Stimulated activated effector memory CD8-positive, alpha-beta T cell treated with anti-CD3 and anti-CD28 coated beads, Interleukin-12 subunit alpha, Interleukin-12 subunit beta, amount 100 ng/mL, for 72 hours (primary cell): ENCODE measurements around the gene PSMD12.
"Not testable (repeated sequence)": the region's sequence is repeated elsewhere in the genome, so short reads cannot be mapped to it uniquely, and the experiment has no call there.

ENCODE experiments used
- ATAC-seq: fragments of 150-1000 bp; cut with Tn5 transposase; 2 replicates; pipeline ENCODE4 v1.10.0; 2021
- DNase-seq, 2 donors: peaks; one replicate each; pipeline ENCODE4 v3.0.0; 2021 to 2022; ENCODE audit warnings: low spot score in 2 of 2
- H3K27ac Mint-ChIP-seq: one replicate; pipeline ENCODE4 v1.8.0; 2022; ENCODE audit warnings: mild to moderate bottlenecking, mixed read lengths
- H3K36me3 Mint-ChIP-seq: one replicate; pipeline ENCODE4 v1.8.0; 2022; ENCODE audit warnings: mild to moderate bottlenecking, mixed read lengths
- H3K4me1 Mint-ChIP-seq: one replicate; pipeline ENCODE4 v1.8.0; 2022; ENCODE audit warnings: mixed read lengths
- H3K4me3 Mint-ChIP-seq: one replicate; pipeline ENCODE4 v1.8.0; 2022; ENCODE audit warnings: mild to moderate bottlenecking, mixed read lengths
- H3K9me3 Mint-ChIP-seq: one replicate; pipeline ENCODE4 v1.8.0; 2022; ENCODE audit warnings: mixed read lengths

Gene PSMD12

DNA sequence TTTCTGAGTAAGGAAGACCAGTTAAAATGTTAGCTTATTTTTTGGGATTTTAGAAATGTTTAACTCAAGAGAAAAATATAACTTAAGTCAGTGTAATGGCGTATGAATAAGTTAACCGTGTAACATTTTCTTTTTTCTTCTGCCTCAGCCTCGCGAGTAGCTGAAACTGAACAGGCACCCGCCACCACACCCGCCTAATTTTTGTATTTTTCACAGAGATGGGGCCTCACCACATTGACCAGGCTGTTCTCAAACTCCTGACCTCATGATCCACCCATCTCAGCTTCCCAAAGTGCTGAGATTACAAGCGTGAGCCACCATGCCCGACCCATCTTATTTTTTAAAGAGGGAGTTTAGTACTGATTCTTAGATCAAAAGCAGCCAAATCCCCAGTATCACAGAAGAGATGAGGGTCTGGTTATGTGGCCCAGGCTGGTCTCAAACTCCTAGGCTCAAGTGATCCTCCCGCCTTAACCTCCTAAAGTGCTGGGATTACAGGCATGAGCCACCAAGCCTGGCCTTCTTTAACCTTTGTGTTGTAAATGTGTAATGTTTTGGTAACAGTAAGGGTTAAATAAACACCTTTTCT, 27.5 kb upstream of the PSMD12 start:
- H3K9me3 Mint-ChIP-seq, result no peaks in the 10 kb centered on the region
- ATAC-seq, result no peak
- H3K27ac Mint-ChIP-seq, result peak overlapping the region; percentile 86
- DNase-seq, result no peak
- peaks cover 37% of the 10 kb centered on the region for H3K4me1 Mint-ChIP-seq
- peaks cover 27% of the 10 kb centered on the region for H3K36me3 Mint-ChIP-seq
- H3K4me3 Mint-ChIP-seq, result peak overlapping the region; percentile 29

DNA sequence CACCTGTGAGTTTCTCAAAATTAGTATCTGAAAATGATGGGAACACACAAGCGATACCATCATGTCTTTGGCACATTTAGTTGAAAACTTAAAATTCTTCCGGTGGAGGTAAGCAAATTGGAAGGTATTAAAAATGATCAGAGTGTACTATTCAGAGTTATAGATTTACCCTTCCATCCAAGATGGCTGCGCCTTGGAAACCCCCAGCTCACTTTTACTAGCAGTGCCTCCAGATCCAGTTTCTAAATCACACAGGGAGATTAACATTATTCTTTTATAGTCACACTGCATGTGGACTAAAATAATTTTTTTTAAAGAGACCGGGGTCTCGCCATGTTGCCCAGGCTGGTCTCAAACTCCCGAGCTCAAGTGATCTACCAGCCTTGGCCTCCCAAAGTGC, 25.7 kb upstream of the PSMD12 start:
- peaks cover 26% of the 10 kb centered on the region for H3K36me3 Mint-ChIP-seq
- H3K27ac Mint-ChIP-seq, result peak overlapping the region; percentile 86
- ATAC-seq, result no peak
- no peak for DNase-seq
- H3K9me3 Mint-ChIP-seq, result no peaks in the 10 kb centered on the region
- H3K4me3 Mint-ChIP-seq, result peak overlapping the region; percentile 50
- H3K4me1 Mint-ChIP-seq, result peaks cover 41% of the 10 kb centered on the region

DNA sequence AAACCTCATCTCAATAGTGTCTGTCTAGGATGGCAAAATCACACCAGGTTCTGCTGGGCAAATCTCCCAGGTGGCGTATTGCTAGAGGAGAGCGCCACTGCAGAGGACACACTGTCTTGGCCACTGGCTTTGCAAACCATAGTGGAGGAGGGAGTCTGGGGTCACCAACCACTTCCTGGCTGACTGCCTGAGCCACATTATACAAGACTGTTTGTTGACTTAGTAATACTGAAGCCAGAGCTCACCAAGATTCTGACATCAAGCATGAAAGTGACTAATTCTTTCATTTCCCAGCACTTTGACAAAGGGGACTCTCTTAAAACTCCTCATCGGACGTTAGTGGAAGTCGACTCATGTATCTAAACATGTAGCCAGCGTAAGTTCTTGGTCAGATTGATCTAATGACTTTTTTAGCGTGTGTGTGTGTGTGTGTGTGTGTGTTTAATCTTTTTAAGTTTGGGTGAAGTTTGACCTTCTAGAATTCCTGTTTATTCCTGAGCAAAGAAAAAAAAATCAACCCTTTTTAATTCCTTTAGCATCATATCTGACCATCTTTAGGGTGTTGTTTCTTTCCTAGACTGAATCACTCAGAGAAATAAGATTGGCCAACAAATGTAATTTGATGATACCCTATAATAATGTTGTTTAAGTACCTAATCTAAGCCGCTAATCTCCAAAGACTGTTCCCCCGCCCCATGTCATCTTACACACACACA, 24.4 kb upstream of the PSMD12 start:
- Mint-ChIP-seq H3K4me3 (peak overlapping the region; percentile 50), H3K27ac (peak overlapping the region; percentile 86)
- peak; percentile 98 for ATAC-seq

DNA sequence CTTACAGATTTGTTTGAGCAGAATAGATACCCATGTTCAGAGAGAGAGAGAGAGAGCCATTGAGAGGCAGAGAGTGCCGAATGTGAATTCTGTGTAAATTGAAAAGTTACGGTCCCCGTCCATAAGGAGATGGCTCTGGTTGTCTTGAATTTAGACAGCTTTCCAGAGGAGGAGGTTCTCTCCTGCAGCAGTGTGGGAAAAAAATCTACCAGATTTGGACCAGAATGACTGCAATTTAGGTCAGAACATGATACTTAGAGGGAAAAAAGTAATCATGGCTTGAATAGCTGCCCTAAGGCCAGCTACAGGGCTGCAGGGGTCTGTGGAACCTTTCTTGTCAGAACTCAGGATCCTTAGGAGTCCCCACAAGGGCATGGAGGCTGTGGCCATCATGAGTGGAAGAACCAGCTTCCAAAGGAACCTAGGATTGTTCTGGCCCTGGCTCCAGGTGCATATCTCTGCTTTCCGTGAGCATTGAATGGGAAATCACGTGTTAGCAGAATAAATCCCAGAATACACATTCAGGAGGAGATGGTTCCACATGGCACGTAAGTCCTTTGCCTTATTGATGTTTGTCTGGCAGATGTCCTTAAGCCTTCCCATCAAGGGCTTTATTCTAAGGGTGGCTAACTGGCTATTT, 23.7 kb upstream of the PSMD12 start:
- H3K27ac Mint-ChIP-seq, result peak overlapping the region; percentile 86
- H3K4me1 Mint-ChIP-seq, result peaks cover 57% of the 10 kb centered on the region
- H3K4me3 Mint-ChIP-seq, result peak overlapping the region; percentile 50
- no peaks in the 10 kb centered on the region for H3K9me3 Mint-ChIP-seq
- ATAC-seq, result no peak
- DNase-seq, result no peak
- peaks cover 27% of the 10 kb centered on the region for H3K36me3 Mint-ChIP-seq

More for the DNA sequence above, 24.4 kb upstream of the PSMD12 start:
- peak; percentile 47 to 86 for DNase-seq
- Mint-ChIP-seq H3K36me3 (peaks cover 29% of the 10 kb centered on the region), H3K9me3 (no peaks in the 10 kb centered on the region), H3K4me1 (peaks cover 50% of the 10 kb centered on the region)

DNA sequence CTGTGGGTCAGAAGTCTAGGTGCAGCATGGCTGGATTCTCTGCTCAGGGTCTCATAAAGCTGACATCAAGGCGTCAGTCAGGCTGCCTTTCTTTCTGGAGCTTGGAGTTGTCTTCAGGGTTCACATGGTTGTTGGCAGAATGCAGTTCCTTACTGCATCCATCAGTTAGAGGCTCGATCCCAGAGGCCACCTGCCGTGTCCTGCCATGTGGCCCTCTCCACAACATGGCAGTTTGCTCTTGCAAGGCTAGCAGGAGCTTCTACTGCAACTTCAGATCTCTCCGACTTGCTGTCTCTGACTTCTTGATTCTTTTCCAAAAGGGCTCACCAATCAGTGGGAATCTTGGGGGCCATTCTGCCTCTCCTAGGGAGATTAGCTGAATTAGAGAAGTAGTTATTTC, 22.6 kb upstream of the PSMD12 start:
- Mint-ChIP-seq H3K4me1 (peaks cover 57% of the 10 kb centered on the region), H3K36me3 (peaks cover 17% of the 10 kb centered on the region), H3K9me3 (no peaks in the 10 kb centered on the region), H3K4me3 (peak overlapping the region; percentile 50), H3K27ac (peak overlapping the region; percentile 88)
- no peak for ATAC-seq
- DNase-seq, result no peak

DNA sequence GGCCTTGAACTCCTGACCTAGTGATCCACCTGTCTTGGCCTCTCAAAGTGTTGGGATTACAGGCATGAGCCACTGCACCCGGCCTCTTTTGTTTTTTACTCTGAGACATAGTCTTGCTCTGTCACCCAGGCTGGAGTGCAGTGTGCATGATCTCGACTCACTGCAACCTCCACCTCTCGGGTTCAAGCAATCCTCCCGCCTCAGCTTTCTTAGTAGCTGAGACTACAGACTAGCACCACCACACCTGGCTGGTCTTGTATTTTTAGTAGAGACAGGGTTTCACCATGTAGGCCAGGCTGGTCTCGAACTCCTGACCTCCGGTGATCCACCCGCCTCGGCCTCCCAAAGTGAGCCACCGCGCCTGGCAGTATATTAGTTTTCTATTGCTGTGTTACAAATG, 22.2 kb upstream of the PSMD12 start:
- Mint-ChIP-seq H3K4me1 (peaks cover 57% of the 10 kb centered on the region), H3K27ac (peak overlapping the region; percentile 88), H3K36me3 (peaks cover 17% of the 10 kb centered on the region)
- not testable (repeated sequence) for ATAC-seq, H3K4me3 Mint-ChIP-seq, H3K9me3 Mint-ChIP-seq, DNase-seq

DNA sequence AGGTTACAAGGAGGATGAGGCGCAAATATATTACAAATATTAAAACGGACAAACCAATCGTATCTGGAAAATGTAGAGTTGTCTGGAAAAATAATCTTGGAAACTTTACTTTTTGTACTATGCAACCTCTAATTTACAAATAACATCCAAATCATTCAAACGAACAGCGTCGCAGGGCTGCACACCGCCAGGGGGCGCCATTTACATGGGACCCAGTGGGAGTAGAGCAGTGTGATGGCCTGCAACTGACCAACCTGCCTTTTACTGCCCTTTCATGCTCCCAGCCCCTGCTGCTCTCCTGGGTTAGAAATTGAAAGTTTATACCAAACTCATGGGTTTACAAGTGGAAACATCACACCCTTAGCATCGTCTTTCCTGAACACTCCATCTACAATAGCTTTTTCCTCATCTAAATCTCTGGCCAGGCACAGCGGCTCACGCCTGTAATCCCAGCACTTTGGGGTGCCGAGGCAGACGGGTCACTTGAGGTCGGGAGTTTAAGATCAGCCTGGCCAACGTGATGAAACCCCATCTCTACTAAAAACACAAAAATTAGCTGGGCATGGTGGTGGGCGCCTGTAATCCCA, 20.7 kb upstream of the PSMD12 start:
- DNase-seq (peak; percentile 66 to 88), ATAC-seq (no peak)
- H3K27ac Mint-ChIP-seq, result peak overlapping the region; percentile 88
- no peaks in the 10 kb centered on the region for H3K9me3 Mint-ChIP-seq
- no peak overlapping the region for H3K4me3 Mint-ChIP-seq
- peaks cover 55% of the 10 kb centered on the region for H3K4me1 Mint-ChIP-seq
- peaks cover 18% of the 10 kb centered on the region for H3K36me3 Mint-ChIP-seq

DNA sequence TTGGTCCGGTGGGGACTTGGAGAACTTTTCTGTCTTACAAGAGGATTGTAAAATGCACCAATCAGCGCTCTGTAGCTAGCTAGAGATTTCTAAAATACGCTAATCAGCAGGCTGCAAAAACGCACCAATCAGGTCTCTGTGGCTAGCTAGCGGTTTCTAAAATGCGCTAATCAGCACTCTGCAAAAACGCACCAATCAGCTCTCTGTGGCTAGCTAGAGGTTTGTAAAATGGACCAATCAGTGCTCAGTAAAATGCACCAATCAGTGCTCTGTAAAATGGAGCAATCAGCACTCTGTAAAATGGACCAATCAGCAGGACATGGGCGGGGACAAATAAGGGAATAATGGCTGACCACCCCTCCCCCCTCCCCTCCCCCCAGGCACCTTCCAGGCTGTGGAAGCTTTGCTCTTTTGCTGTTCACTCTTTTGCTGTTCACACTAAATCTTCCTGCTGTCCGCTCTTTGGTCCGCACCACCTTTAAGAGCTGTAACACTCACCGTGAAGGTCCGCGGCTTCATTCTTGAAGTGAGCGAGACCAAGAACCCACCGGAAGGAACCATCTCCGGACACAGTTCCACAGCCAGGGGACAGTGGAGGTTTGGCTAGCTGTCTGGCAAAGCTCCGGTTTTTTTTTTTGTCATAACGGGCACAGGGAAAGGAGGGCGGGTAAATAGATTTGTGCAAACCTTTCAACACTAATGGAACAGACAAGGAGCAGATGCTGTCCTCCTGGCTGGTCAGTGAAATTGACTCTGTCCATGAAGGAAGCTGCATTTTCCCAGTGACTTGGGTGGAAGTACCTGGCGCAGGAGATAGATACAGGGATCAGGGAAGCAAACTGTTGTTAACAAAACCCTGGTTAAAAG, 19.0 kb upstream of the PSMD12 start:
- no peaks in the 10 kb centered on the region for H3K9me3 Mint-ChIP-seq
- DNase-seq (no peak), ATAC-seq (no peak)
- H3K36me3 Mint-ChIP-seq, result peaks cover 18% of the 10 kb centered on the region
- H3K4me1 Mint-ChIP-seq, result peaks cover 54% of the 10 kb centered on the region
- no peak overlapping the region for H3K4me3 Mint-ChIP-seq
- peak overlapping the region; percentile 88 for H3K27ac Mint-ChIP-seq

DNA sequence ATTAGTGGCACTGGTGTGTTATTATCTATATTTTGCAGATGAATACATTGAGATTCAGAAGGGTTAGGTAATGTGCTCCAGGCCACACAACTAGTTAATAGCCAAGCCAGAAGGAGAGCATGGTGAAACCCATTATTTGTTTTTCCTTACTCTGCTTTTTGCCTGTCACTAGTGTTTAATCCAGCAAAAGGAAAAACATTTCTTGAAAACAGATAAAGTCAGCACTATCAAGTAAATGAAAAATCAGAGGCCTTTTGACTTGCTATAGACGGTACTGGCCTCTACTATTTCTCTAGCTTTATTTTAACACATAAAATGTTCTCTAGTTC, 15.5 kb upstream of the PSMD12 start:
- no peak for ATAC-seq
- H3K4me1 Mint-ChIP-seq, result peaks cover 40% of the 10 kb centered on the region
- peaks cover 16% of the 10 kb centered on the region for H3K36me3 Mint-ChIP-seq
- peak overlapping the region; percentile 69 for H3K27ac Mint-ChIP-seq
- no peaks in the 10 kb centered on the region for H3K9me3 Mint-ChIP-seq
- peak overlapping the region; percentile 2 for H3K4me3 Mint-ChIP-seq
- no peak for DNase-seq

DNA sequence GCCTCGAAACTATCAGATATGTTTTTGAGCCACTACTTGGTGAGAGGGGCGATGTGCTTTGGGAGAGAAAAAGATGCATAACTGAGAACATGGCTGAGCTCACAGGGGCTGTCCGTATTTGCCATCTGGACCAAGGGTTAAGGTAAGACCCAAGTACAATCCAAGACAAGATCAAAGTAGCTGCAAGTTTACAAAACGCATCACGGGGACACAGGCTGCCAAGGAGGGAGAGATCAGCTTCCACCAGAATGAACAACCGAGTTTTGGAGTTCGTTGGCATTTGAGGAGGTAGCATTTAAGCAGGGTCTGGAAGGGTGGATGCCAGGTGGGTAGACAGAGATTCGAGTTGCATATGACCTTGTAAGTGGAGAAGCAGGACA, 12.9 kb upstream of the PSMD12 start:
- H3K36me3 Mint-ChIP-seq, result peaks cover 16% of the 10 kb centered on the region
- peak overlapping the region; percentile 85 for H3K4me3 Mint-ChIP-seq
- H3K27ac Mint-ChIP-seq, result peak overlapping the region; percentile 92
- no peaks in the 10 kb centered on the region for H3K9me3 Mint-ChIP-seq
- ATAC-seq (no peak), DNase-seq (no peak)
- peaks cover 34% of the 10 kb centered on the region for H3K4me1 Mint-ChIP-seq

DNA sequence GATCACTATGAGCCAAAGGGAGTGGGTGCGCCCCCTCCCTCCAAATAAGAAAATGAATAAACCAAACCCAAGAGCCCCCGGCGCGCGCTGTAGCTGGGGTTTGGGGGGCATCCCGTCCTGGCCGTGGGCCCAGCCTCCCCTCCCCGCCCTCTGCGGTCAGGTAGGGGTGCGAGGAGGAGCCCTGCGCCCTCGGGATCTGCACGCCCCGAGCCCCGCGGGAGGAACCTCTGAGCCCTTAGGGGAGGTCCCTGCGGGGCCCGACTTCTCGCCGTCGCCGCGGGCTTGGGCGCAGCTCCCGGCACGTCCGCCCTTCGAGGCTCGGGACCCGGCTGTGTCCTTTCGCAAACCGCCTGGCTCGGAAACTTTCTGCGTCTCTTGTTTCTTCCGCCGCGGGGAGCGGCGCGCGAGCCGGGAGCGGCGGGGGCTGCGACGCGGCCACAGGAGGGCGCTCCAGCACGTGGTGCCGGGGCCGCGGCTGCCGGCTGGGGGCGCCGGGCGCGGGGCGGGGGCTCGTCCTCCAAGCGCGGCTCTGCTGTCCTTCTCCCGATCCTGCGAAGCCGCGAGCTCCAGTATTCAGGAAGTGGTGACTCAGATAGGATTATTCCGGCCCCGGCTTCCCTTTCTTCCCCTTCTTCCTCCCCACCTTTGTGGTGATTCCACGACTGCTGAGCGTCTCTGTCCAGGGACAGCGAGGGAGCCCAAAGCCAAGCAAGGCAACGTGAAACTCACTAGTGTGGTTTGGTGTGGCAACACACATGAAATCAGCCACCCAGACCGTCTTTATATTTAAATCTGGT, 12.3 kb upstream of the PSMD12 start:
- Mint-ChIP-seq H3K9me3 (no peaks in the 10 kb centered on the region), H3K4me1 (peaks cover 36% of the 10 kb centered on the region), H3K27ac (peak overlapping the region; percentile 92), H3K36me3 (peaks cover 16% of the 10 kb centered on the region), H3K4me3 (peak overlapping the region; percentile 85)
- ATAC-seq (peak; percentile 63), DNase-seq (peak; percentile 81 to 89)

DNA sequence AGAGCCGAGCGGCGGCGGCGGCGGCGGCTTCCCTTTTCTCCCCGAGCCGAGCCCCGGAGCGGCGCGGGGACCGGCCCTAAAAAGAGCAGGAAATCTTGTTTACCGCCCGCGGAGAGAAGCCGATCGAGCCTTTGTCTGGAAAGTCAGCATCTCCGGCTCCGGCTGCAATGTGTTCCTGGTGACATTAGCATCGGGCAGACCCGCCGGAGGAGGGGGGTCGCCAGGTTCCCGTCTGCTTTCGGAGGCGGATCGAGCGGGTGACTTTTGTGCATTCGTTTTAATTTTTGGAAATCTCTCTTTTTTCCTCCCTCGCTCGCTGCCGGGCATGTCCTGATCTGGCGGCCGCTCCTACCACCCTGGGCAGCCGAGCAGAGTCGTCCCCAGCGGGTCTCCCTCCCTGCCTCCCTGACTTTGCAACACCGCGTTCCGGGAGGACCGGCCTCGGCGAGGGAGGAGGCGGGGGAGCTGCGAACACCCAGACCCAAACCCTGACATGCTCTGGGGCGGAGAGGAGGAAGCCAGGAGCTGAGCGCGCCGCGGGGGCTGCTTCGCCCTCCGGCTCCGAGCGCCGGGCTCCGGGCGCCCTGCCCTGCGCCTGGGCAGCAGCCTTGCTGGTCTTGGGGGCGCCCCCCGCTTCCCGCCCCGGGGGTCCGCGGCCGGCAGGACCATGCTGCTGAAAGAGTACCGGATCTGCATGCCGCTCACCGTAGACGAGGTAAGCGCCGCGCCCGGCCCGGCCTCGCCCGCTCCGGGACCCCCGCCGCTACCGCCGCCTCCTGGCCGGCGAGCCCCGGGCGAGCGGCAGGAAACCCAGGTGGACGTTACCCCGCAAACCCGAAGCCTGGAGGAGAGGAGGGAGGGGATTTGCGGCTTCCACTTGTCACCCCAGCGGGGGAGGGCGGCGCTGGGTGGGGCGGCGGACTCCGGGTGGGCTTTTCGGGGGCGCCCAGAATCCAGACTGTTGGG, 11.4 kb upstream of the PSMD12 start:
- peaks cover 36% of the 10 kb centered on the region for H3K4me1 Mint-ChIP-seq
- ATAC-seq, result peak; percentile 44
- DNase-seq, result peak; percentile 42 to 80
- no peaks in the 10 kb centered on the region for H3K9me3 Mint-ChIP-seq
- H3K4me3 Mint-ChIP-seq, result peak overlapping the region; percentile 85
- H3K36me3 Mint-ChIP-seq, result peaks cover 14% of the 10 kb centered on the region
- H3K27ac Mint-ChIP-seq, result peak overlapping the region; percentile 92

DNA sequence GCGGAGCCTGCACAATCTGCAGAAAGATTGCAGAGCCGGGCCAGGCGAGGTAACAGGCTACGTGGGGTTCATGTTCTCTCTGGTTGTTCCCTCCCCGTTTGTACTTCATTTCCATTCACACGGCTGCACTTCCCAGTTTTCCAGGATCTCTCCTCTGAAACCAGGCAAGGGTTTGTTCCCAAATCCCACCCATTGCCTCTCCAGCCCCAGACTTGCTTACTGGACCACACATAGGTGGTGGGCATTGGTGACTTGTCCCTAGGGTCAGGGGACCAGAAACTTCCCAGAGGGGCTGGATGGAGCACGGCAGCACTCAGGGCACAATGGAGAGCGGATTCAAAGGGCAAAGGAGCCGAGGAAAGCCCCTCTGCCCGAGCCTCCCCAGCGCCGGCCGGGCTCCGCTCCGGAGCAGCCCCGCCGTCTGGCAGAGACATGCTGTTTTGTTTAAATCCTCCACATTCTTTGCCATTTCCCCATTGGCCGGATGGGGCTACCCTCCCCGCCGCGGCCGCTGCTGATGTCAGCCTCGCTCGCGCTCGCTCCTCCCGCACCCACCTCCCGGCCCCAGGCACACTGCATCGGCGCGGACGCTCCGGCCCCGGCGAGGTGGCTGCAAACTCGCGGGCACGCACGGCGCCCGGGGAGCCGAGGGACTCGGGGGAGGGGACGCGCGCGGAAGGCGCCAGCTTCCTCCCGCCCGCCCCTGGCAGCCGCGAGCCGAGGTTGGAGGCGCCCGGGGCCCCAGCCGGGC, 10.5 kb upstream of the PSMD12 start, which contains the start of gene PITPNC1:
Gene PITPNC1, plus strand, starts transcription at position 545 of the 751 bp plus-strand sequence.
- H3K9me3 Mint-ChIP-seq, result no peaks in the 10 kb centered on the region
- peak within 1 kb of the TSS; percentile 92 for H3K27ac Mint-ChIP-seq
- peaks cover 9% of the 10 kb centered on the region for H3K36me3 Mint-ChIP-seq
- peaks cover 28% of the 10 kb centered on the region for H3K4me1 Mint-ChIP-seq
- DNase-seq (peak; percentile 77 to 91), ATAC-seq (peak; percentile 86)
- H3K4me3 Mint-ChIP-seq, result peak within 1 kb of the TSS; percentile 85
